SW480 (cell line): ENCODE results near the gene VDAC2.

Source experiments
- DNase-seq: peaks from one replicate; pipeline ENCODE4 v3.0.0-alpha.2; 2016; ENCODE audit warnings: low spot score

Gene VDAC2

DNA sequence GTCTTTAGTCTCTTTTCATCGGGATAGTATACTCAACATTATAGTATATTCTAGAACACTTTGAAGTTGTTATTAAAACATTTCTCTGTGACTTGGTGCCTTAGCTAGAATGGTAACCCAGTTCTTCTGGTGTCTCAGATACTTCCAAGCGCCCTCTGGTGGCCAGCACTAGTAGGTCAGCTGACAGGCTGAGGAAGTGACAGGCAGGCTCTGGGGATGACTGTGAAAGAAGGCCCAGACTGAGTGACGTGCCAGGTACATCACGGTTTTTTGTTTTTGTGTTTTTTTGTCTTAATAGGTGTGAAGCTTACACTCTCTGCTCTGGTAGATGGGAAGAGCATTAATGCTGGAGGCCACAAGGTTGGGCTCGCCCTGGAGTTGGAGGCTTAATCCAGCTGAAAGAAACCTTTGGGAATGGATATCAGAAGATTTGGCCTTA is 20.0 kb downstream of the VDAC2 start:
- DNase-seq, result peak; percentile 72

- no peak for DNase-seq
These were observed 21.3 kb downstream of the VDAC2 start for GRCh38 chr10:75231672-75232581.

- DNase-seq, result no peak
These were observed 22.9 kb downstream of the VDAC2 start for GRCh38 chr10:75233444-75234016.

GRCh38 chr10:75234017-75234682 is 23.6 kb downstream of the VDAC2 start:
- DNase-seq, result peak; percentile 91

DNA sequence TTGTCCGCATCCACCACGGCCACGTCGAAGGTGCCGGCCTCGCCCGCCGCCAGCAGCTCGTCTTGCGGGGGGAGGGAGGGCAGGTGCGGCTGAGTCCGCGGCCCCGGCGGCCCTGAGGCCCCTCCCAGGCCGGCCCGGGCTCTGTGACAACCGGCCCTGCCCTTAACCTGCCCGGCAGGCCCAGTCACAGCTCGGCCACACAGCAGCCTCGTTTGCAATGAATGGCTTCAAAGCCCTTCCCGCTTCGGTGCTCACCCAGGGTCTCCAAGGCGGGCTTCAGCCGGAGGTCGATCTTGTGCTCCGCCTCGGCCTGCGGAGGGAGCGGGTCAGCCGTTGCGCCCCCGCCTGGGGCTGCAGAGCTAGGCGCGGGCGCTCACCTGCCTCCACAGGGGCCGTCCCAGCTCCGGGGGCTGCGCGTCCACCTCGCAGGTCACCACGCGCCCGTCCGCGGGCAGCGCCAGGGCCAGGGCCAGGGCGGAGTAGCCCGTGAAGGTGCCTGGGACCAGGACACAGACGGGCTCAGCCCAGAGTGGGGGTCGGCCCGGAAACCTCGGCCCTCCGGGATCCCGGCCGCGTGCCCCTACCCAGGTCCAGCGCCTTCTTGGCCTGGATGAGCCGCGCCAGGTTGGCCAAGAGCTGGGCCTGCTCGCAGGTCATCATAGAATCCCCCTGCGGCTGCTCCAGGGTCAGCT is 24.2 kb downstream of the VDAC2 start:
- DNase-seq, result no peak

GRCh38 chr10:75235375-75236177 is 25.0 kb downstream of the VDAC2 start, which contains the start of gene COMTD1:
Gene COMTD1, minus strand, starts transcription at chr10:75235957. Its CDS starts 29 bp downstream, at chr10:75235928.
- DNase-seq, result peak; percentile 92

- no peak for DNase-seq
These were observed 25.7 kb downstream of the VDAC2 start for GRCh38 chr10:75236178-75236825.

- DNase-seq, result no peak
These were observed 27.8 kb downstream of the VDAC2 start for GRCh38 chr10:75238182-75239095.

GRCh38 chr10:75239096-75239790 is 28.6 kb downstream of the VDAC2 start:
- no peak for DNase-seq

DNA sequence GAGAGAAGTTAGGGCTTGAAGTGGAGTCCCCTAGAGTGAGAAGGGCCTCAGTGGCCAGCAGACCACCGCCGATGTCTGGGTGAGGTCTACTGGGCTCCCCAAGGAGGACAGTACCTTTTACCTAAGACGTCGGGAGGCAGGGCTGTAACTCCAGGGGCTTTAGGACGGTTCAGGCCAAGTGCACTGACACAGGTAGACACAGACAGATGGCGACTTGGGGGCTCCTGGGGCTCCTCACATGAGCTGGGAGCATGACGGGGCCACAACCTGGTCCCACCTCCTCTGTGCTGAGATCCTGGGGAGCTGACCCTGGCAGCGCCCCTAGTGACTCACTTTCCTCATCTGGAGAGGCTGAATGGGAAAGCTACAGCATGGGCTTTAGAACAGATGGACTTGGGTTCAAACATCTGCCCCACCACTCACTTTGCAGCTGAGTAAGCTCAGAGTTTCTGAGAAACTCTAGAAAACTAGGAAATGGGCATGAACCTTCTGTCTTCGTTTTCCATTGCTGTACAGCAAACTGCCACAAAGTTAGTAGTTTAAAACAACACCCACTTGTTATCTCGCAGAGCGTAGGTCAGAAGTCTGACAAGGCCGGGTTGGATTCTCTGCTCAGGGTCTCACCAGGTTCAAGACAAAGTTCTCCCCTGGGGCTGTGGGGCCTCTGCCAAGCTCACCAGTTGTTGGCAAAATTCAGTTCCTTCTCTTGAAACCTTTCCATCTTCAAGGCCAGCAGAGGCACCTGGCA is 29.9 kb downstream of the VDAC2 start:
- no peak for DNase-seq

DNA sequence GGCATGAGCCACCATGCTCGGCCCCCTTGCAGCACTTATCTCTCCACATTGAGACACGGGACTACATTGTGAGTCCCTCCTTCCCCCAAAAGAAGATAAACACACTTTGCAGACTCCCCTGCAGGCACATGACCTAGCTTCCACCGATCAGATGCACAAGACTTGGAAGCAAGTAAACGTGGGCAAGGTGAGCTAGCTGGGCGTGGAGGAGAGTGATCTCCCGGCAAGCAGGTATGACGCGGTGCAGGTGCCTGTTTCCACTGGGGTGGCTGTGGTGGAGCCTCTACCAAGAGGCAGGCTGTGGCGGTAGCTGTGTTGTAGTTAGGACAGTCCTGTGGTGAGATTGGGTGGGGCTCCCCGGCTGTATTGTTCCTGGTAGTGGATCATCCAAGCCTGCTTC is 32.8 kb downstream of the VDAC2 start:
- DNase-seq, result peak; percentile 75

DNA sequence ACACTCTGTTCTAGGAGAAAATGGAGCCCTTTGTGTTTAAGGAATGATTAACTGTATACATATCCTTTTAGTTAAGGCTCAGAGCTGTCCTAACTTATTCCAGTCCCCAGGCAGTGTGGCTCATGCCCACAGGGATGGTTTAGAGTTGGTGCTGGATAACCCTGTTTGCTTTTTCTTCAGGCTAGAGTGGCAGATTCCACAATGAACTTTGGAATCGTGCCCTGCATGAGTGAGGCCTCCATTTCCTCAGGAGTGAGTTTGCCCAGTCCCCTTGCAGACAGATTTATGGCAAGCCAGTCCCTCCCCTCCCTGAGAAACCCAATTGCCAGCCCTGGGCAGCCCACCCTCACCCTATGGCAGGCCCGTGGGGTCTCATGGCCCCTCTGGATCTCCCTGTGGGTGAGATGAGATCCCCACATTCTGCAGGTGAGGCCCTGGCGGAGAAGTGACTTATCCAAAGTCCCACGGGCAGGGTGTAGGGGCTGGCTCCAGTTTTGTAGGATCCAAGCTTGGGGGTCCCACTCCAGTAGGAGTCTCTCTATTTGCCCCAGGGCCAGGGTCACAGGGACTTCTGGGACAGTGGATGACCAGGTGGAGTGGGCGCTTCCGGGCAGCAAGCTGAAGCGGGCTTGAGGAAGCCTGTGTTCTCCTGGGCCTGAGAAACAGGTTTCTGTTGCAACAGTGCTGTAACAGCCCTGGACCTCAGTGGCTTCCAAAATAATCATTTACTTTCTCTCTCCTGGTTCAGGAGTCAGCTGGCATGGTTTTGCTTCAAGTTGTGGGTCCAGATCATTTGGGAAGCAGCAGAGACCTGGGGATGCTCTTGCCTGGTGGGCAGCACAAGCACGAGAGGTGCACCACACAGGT is 34.1 kb downstream of the VDAC2 start:
- no peak for DNase-seq

DNA sequence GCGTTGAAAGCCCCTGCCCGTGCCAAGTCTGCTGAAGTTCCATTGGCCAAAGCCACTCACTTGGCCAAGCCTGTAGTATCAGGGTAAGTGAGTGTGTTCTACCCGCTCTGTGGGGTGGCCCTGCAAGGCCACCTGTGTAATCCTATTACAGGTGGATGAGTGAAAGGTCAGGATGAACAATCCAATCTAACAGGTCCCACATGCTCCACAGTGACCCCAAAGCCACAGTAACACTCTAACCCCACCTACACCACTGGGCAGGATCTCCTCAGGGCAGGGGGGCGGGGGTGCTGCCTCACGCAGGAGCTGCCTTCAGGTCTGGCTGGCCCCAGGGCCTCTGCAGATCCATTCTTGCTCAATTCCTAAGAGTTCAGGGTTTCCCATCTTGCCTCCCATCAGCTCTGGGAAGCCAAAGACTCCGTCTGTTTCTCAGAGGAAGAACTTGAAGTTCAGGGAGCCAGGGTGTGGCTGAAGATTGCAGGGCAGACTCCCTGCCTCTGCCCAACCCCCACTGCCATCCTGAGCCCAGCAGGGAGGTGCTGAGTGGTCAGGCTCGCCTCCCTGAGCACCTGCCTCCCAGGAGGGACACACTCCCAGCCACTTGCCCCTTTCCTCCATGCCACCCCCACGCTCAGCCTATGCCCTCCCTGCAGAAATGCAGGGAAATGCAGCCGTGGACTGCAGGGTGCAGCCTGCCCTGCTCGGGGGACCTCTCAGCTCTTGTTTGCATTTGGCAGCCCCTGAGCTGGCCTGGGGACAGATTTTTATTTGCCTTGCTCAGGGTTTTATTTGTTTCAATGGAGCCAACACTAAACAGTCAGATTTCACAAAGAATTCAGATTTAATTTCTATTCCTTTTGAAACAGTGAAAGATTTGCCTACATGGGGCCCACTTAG is 35.0 kb downstream of the VDAC2 start:
- no peak for DNase-seq

DNA sequence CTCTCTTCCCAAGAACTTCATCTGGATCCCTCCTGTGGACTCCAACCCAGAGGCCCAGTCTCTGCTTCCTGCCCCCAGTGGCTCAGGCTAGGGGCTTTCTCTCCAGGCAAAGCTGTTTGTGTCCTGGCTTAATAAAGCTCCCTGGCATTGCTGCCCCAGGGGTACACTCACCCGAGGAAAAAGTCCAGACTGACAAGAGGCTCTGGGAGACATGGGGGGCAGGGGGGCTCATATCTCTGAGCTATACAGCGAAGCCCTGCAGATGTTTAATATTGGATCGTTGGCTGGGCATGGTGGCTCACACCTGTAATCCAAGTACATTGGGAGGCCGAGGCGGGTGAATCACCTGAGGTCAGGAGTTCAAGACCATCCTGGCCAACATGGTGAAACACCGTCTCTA is 35.9 kb downstream of the VDAC2 start:
- DNase-seq, result no peak

GRCh38 chr10:75247797-75248196 is 37.2 kb downstream of the VDAC2 start:
- DNase-seq, result no peak

GRCh38 chr10:75250934-75251333 is 40.3 kb downstream of the VDAC2 start:
- peak; percentile 66 for DNase-seq
